Panc1 (cell line): ENCODE results near the gene OLIG1. TPM values are rescaled to one million over a fixed set of nuclear protein-coding genes. Genes with fewer than 3 reads are reported as not detected.

Experiments
- ATAC-seq: fragments of 200-7000 bp; cut with Tn5 transposase; 2 replicates; pipeline ENCODE4 v1.9.1; 2020; ENCODE audit warnings: mild to moderate bottlenecking, moderate library complexity
- BruUV-seq: library from RNA; stranded (reverse); fragments of 400-500 nt; replicated peaks from 2 replicates; lab custom pipeline; 2021; lab: Mats Ljungman, UMichigan
- CTCF ChIA-PET: fragments of 300-600 bp; sonication (Branson Sonifier 250); formaldehyde crosslinking; loops from one replicate; lab custom pipeline; 2022; ENCODE audit warnings: antibody characterized with exemption; lab: Charles Lee
- POLR2A ChIA-PET: fragments of 300-600 bp; sonication (Branson Sonifier 250); formaldehyde crosslinking; loops from one replicate; lab custom pipeline; 2022; ENCODE audit warnings: antibody characterized with exemption; lab: Charles Lee
- DNase-seq: peaks from one replicate; pipeline ENCODE4 v3.0.0-alpha.2; 2010; ENCODE audit warnings: low read depth, low spot score
- H3K27ac ChIP-seq: 2 replicates; pipeline ENCODE4 v1.5.1; 2011; ENCODE audit warnings: mild to moderate bottlenecking, low read length, inconsistent platforms
- H3K27me3 ChIP-seq: fragments of 200-500 bp; sonication (Bioruptor generic); 2 replicates; pipeline ENCODE4 v1.6.0; 2014; ENCODE audit warnings: low read length, inconsistent platforms; ENCODE audit not compliant: control insufficient read depth, insufficient read depth
- H3K36me3 ChIP-seq: fragments of 200-500 bp; sonication (Bioruptor generic); 2 replicates; pipeline ENCODE4 v1.5.1; 2014; ENCODE audit warnings: inconsistent platforms, mild to moderate bottlenecking, low read length, moderate library complexity; ENCODE audit not compliant: control insufficient read depth, insufficient read depth
- H3K4me1 ChIP-seq: 2 replicates; pipeline ENCODE4 v1.5.1; 2011; ENCODE audit warnings: inconsistent platforms, mild to moderate bottlenecking, low read length, moderate library complexity; ENCODE audit not compliant: control insufficient read depth, insufficient read depth
- H3K4me3 ChIP-seq, 2 experiments: 2 replicates each; pipeline ENCODE4 v1.5.1; 2011 to 2012; ENCODE audit warnings: low read depth in 2 of 2, low read length in 2 of 2, mild to moderate bottlenecking in 2 of 2, inconsistent platforms in 1 of 2, moderate library complexity in 1 of 2
- H3K9me3 ChIP-seq: fragments of 200-500 bp; sonication (Bioruptor generic); 2 replicates; pipeline ENCODE4 v1.5.1; 2014; ENCODE audit warnings: low read depth, mild to moderate bottlenecking, inconsistent platforms, low read length, moderate library complexity; ENCODE audit not compliant: control insufficient read depth, insufficient read depth
- POLR2AphosphoS5 ChIP-seq: IDR thresholded peaks from 2 replicates; pipeline ENCODE4 v1.6.1; 2012; ENCODE audit warnings: mild to moderate bottlenecking, low read depth, low read length, moderate library complexity
- SIN3A ChIP-seq: IDR thresholded peaks from 2 replicates; pipeline ENCODE4 v1.6.1; 2012; ENCODE audit warnings: low read depth, mild to moderate bottlenecking, low read length, moderate library complexity, borderline replicate concordance; ENCODE audit not compliant: insufficient read depth
- TCF7L2 ChIP-seq: IDR thresholded peaks from 2 replicates; pipeline ENCODE4 v1.6.1; 2011; ENCODE audit warnings: mild to moderate bottlenecking, low read depth, low read length, inconsistent platforms
- in situ Hi-C: cut with HindIII; loops from 2 replicates; pipeline ENCODE4 v1.10.0; 2016; ENCODE audit warnings: low sequenced_read_pairs, low pct_unique_long_range_greater_than_20kb
- intact Hi-C: fragments of 100-400 bp; cut with micrococcal nuclease; formaldehyde crosslinking; loops from one replicate; pipeline ENCODE4 v1.10.0; 2022; ENCODE audit not compliant: unreplicated experiment
- total RNA-seq: library from RNA; stranded (reverse); gene quantifications from one replicate; pipeline ENCODE4 v1.2.1, GENCODE V29; 2021; ENCODE audit not compliant: unreplicated experiment
- TF ChIP-seq, protein P1 (sequence below), 2 experiments: IDR thresholded peaks; 2 replicates each; pipeline ENCODE4 v1.6.1; 2011 to 2012; ENCODE audit warnings: low read depth in 2 of 2, control low read depth in 1 of 2, low read length in 1 of 2, mild to moderate bottlenecking in 1 of 2, moderate library complexity in 1 of 2; ENCODE audit not compliant: insufficient read depth in 1 of 2
- TF ChIP-seq, protein P2 (sequence below): fragments of 450-650 bp; IDR thresholded peaks from 2 replicates; pipeline ENCODE4 v1.5.1; 2017; ENCODE audit warnings: mild to moderate bottlenecking

The OLIG1 gene
- total RNA-seq, 1 experiment from 2014 or later: 0.21 TPM

DNA sequence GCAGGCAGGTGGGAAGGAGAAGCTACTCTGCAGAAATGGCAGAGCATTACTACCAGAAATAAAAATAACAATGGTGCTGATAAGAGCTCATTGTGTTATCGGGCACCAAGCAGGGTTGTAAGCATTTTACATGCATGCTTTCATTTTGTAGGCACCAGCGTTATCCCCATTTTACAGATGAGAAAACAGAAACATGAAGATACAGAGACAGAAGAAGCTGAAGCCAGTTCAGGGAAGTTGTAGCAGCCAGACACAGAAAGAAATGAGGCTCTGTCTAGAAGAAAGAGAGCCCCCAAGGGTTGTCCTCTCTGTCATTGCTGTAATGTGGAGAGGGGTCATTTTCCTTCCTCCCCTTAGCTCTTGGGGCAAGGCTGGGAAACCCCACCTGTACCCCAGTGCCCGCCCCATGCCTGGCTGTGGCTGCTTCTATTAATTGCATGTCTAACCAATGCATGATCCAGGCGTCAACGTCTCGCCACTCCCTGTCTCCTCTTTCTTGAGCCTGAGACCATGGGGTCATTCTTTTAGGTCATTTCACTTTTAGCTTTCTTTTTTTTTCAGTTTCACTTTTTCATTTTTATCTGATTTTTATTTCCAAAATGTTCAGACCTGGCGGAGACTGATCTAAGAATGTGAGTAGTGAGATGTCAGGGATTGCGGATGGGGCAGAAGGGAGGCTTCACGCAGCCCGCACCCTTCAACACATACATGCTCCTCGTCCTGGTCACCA is 6.8 kb downstream of the OLIG1 start:
- H3K4me3 ChIP-seq: no peak overlapping the region
- in situ Hi-C loops: no loop called here
- no TSS peak for BruUV-seq
- ChIA-PET CTCF (no interaction called here), POLR2A (no interaction called here)
- H3K27me3 ChIP-seq: peaks cover 10% of the 10 kb centered on the region
- no peaks in the 10 kb centered on the region for H3K36me3 ChIP-seq
- no peak for DNase-seq
- H3K9me3 ChIP-seq: no peaks in the 10 kb centered on the region
- no peak overlapping the region for H3K27ac ChIP-seq
- TF ChIP-seq, protein P1, sequence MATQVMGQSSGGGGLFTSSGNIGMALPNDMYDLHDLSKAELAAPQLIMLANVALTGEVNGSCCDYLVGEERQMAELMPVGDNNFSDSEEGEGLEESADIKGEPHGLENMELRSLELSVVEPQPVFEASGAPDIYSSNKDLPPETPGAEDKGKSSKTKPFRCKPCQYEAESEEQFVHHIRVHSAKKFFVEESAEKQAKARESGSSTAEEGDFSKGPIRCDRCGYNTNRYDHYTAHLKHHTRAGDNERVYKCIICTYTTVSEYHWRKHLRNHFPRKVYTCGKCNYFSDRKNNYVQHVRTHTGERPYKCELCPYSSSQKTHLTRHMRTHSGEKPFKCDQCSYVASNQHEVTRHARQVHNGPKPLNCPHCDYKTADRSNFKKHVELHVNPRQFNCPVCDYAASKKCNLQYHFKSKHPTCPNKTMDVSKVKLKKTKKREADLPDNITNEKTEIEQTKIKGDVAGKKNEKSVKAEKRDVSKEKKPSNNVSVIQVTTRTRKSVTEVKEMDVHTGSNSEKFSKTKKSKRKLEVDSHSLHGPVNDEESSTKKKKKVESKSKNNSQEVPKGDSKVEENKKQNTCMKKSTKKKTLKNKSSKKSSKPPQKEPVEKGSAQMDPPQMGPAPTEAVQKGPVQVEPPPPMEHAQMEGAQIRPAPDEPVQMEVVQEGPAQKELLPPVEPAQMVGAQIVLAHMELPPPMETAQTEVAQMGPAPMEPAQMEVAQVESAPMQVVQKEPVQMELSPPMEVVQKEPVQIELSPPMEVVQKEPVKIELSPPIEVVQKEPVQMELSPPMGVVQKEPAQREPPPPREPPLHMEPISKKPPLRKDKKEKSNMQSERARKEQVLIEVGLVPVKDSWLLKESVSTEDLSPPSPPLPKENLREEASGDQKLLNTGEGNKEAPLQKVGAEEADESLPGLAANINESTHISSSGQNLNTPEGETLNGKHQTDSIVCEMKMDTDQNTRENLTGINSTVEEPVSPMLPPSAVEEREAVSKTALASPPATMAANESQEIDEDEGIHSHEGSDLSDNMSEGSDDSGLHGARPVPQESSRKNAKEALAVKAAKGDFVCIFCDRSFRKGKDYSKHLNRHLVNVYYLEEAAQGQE (IDR thresholded peaks at IDR 0.05; ENCODE audit: insufficient read depth in 1 of 2, low read depth in 2 of 2, low read length in 1 of 2): no peak
- TF ChIP-seq TCF7L2 (no peak), POLR2AphosphoS5 (no peak), SIN3A (no peak)
- TF ChIP-seq, protein P2, sequence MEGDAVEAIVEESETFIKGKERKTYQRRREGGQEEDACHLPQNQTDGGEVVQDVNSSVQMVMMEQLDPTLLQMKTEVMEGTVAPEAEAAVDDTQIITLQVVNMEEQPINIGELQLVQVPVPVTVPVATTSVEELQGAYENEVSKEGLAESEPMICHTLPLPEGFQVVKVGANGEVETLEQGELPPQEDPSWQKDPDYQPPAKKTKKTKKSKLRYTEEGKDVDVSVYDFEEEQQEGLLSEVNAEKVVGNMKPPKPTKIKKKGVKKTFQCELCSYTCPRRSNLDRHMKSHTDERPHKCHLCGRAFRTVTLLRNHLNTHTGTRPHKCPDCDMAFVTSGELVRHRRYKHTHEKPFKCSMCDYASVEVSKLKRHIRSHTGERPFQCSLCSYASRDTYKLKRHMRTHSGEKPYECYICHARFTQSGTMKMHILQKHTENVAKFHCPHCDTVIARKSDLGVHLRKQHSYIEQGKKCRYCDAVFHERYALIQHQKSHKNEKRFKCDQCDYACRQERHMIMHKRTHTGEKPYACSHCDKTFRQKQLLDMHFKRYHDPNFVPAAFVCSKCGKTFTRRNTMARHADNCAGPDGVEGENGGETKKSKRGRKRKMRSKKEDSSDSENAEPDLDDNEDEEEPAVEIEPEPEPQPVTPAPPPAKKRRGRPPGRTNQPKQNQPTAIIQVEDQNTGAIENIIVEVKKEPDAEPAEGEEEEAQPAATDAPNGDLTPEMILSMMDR: no peak
- H3K4me1 ChIP-seq: no peaks in the 10 kb centered on the region
- ATAC-seq: no peak
- intact Hi-C loops: no loop called here

DNA sequence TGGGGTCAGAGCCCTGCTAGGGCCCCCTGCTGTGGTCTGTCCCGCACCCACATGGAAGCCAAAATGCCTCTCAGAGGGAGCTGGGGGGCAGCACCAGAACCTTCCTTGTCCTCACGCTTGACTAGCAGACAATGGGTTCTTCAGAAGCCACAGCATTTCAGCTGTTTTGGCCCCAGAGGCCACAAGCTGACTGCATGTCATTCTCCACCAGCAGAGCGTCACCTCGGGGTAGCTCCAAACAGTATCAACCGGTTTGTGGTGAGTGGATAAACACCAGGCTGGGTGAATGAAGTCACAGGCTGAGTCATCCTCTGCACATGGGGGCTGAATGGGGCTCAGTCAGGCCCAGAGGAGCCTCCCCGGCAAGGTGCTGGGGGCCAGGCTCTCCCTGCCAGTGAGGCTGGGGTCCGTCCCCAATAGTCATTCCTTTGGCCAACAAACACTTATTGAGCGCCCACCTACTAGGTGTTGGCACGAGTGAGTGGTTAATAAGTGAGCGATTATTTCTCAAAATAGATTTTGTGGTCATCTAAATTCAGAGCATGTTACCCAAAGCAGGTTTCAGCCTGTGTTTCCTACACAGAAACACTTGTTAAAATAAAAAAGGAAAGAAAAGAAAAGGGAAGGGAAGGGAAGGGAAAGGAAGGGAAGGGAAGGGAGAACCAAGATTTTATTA is 9.1 kb downstream of the OLIG1 start:
- no peaks in the 10 kb centered on the region; the same call in 1 of the 2 replicates for H3K27me3 ChIP-seq
- no peaks in the 10 kb centered on the region for H3K4me1 ChIP-seq
- ChIA-PET CTCF (no interaction called here), POLR2A (no interaction called here)
- peak; percentile 0 for DNase-seq
- in situ Hi-C loops (no loop called here), intact Hi-C loops (no loop called here)
- TF ChIP-seq SIN3A (no peak), POLR2AphosphoS5 (no peak)
- no TSS peak for BruUV-seq
- peak; percentile 73; the same call in 1 of the 2 replicates for ATAC-seq
- no peaks in the 10 kb centered on the region for H3K9me3 ChIP-seq
- H3K27ac ChIP-seq: no peak overlapping the region
- H3K36me3 ChIP-seq: no peaks in the 10 kb centered on the region
- H3K4me3 ChIP-seq: no peak overlapping the region

DNA sequence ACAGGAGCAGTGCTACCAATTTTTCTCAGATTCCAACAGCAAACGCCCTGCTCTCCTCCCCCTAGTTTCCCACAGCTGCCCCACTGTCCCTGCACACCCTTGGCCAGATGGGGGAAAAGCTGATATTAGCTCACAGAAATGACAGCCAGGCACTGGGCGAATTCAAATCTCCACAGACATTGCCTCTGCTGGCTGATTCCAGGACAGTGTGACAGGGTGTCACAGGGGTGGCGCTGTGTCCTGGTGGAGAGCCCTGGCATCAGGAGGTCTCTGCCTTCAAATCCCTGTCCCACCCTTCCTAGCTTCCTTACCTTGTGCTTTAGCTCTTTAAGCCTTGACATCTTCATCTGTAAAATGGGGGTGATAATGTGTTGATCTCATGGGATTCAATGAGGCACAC is 10.4 kb downstream of the OLIG1 start:
- Histone ChIP-seq H3K4me1 (no peaks in the 10 kb centered on the region), H3K9me3 (no peaks in the 10 kb centered on the region), H3K27me3 (no peaks in the 10 kb centered on the region; the same call in 1 of the 2 replicates), H3K27ac (no peak overlapping the region), H3K4me3 (no peak overlapping the region), H3K36me3 (no peaks in the 10 kb centered on the region)
- in situ Hi-C loops: no loop called here
- TF ChIP-seq, protein P2: no peak
- TF ChIP-seq, protein P1 (IDR thresholded peaks at IDR 0.05; ENCODE audit: insufficient read depth in 1 of 2, low read depth in 2 of 2, low read length in 1 of 2): no peak
- no peak for TF ChIP-seq TCF7L2
- TF ChIP-seq SIN3A: no peak
- TF ChIP-seq POLR2AphosphoS5: no peak
- intact Hi-C loops: no loop called here
- DNase-seq (no peak), ATAC-seq (no peak)
- BruUV-seq: no TSS peak
- ChIA-PET POLR2A (no interaction called here), CTCF (no interaction called here)
